ENCODE data around the gene DEPDC5.

GRCh38 chr22:31846161-31847115 is 92.6 kb downstream of the DEPDC5 start:
- TF ChIP-seq CTCF (conservative IDR thresholded peaks at IDR 0.05; ENCODE audit: low read depth, low read length), result peak; percentile 47
- no peak for TF ChIP-seq EZH2 (IDR thresholded peaks at IDR 0.05; ENCODE audit: low read length, unreplicated experiment)
